ENCODE results near the gene DNAH14.
A peak's percentile ranks its signal among the peaks of the same experiment; 100 is the strongest.

Gene DNAH14

GRCh38 chr1:225368036-225368552, 438.6 kb downstream of the DNAH14 start:
- Histone ChIP-seq H3K27ac (ENCODE audit: extremely low read depth, low read depth, low read length) (no peak overlapping the region), H3K9me3 (ENCODE audit: control insufficient read depth, insufficient read depth, low read depth, low read length) (no peaks in the 10 kb centered on the region), H3K4me3 (ENCODE audit: low read depth, low read length) (no peak overlapping the region), H3K36me3 (ENCODE audit: control insufficient read depth in 2 of 2, insufficient read depth in 1 of 2, low read length in 2 of 2) (no peaks in the 10 kb centered on the region), H3K4me1 (ENCODE audit: control insufficient read depth, insufficient read depth, low read length) (0 out of 2 replicates have a peak, but pooled peaks cover 2% of the 10 kb centered on the region)
- CTCF ChIA-PET, result interaction anchor here (1.1 kb wide), 1 partner anchor 49 kb away, joined by 3 read pairs; no protein-coding TSS in a partner anchor
- TF ChIP-seq ZNF350 (tag by site-specific recombination; IDR thresholded peaks at IDR 0.05) (no peak), ZBTB17 (tag by site-specific recombination; IDR thresholded peaks at IDR 0.05) (no peak), ZNF426 (tag by site-specific recombination; IDR thresholded peaks at IDR 0.05) (no peak), PRDM10 (tag by site-specific recombination; IDR thresholded peaks at IDR 0.05) (peak; percentile 46), KLF8 (tag by site-specific recombination; IDR thresholded peaks at IDR 0.05) (no peak), PRDM6 (tag by site-specific recombination; IDR thresholded peaks at IDR 0.05) (peak; percentile 95), ZEB2 (tag by site-specific recombination; IDR thresholded peaks at IDR 0.05) (0 out of 2 replicates have a peak, but pooled peaks have one; percentile 29), PBX3 (CRISPR knock-in tag; IDR thresholded peaks at IDR 0.05) (no peak), ZNF214 (tag by site-specific recombination; IDR thresholded peaks at IDR 0.05; ENCODE audit: borderline replicate concordance) (no peak), HOXA7 (CRISPR knock-in tag; IDR thresholded peaks at IDR 0.05; ENCODE audit: borderline replicate concordance) (no peak), ZBTB44 (tag by site-specific recombination; IDR thresholded peaks at IDR 0.05) (peak; percentile 38; the same call in 1 of the 2 replicates), ZNF366 (tag by site-specific recombination; conservative IDR thresholded peaks at IDR 0.05) (no peak), OSR2 (tag by site-specific recombination; IDR thresholded peaks at IDR 0.05) (peak; percentile 47; the same call in 1 of the 2 replicates), ZNF398 (tag by site-specific recombination; IDR thresholded peaks at IDR 0.05) (no peak), ZNF654 (tag by site-specific recombination; IDR thresholded peaks at IDR 0.05; ENCODE audit: low read depth) (no peak), ATF2 (tag by site-specific recombination; IDR thresholded peaks at IDR 0.05; ENCODE audit: low read depth) (0 out of 2 replicates have a peak, but pooled peaks have one; percentile 4)
- POLR2A ChIA-PET, result no interaction called here
